ENCODE results near the gene FOXP4.
A peak's percentile ranks its signal among the peaks of the same experiment; 100 is the strongest.

The FOXP4 gene

DNA sequence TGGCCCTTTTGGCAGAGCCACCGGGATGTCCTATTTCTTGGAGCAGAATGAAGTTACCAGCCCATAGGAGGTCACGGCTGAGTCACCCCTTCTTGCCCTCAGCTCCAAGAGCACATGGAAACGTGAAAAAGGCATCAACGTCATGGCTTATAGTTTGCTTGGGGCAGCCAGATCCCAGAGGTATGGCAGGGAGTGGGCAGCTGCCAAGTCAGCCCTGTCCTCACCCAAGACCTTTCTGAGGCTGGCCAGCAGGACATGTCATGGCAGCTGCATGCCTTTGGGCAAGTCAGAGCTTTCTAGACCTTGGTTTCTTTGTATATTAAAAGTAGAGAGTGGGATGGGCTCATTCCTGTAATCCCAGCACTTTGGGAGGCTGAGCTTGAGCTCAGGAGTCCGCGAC is 83.9 kb downstream of the FOXP4 start:
- Mint-ChIP-seq H3K4me1 (peaks cover 70% of the 10 kb centered on the region), H3K27me3 (ENCODE audit: low read depth) (peaks cover 21% of the 10 kb centered on the region), H3K36me3 (ENCODE audit: low read depth) (no peaks in the 10 kb centered on the region), H3K4me3 (no peak overlapping the region), H3K9me3 (peaks cover 3% of the 10 kb centered on the region), H3K27ac (no peak overlapping the region)
- TF ChIP-seq, protein P1, sequence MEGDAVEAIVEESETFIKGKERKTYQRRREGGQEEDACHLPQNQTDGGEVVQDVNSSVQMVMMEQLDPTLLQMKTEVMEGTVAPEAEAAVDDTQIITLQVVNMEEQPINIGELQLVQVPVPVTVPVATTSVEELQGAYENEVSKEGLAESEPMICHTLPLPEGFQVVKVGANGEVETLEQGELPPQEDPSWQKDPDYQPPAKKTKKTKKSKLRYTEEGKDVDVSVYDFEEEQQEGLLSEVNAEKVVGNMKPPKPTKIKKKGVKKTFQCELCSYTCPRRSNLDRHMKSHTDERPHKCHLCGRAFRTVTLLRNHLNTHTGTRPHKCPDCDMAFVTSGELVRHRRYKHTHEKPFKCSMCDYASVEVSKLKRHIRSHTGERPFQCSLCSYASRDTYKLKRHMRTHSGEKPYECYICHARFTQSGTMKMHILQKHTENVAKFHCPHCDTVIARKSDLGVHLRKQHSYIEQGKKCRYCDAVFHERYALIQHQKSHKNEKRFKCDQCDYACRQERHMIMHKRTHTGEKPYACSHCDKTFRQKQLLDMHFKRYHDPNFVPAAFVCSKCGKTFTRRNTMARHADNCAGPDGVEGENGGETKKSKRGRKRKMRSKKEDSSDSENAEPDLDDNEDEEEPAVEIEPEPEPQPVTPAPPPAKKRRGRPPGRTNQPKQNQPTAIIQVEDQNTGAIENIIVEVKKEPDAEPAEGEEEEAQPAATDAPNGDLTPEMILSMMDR (IDR thresholded peaks at IDR 0.05; ENCODE audit: unreplicated experiment in 3 of 3) = no peak

DNA sequence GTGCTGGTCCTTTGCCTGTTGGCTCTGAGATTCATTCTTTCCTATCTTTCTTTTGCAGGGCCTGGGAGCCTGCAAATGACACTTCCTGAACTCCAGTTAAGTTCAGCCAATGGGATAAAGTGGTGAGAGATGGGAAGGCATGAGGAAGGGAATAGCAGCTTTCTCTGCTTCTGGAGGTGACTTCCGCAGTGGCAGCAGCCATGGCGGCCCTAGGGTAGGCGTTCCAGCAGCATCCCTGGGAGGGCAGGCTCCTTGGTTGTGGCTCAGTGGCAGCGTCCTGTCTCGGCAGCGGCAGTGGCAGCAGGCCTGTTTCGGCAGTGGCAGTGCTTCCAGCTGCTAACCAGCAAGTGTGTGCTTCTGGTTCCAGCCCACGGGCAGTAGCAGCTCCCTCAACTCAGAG is 84.8 kb downstream of the FOXP4 start:
- Mint-ChIP-seq H3K4me1 (peaks cover 68% of the 10 kb centered on the region), H3K9me3 (no peaks in the 10 kb centered on the region), H3K4me3 (no peak overlapping the region), H3K36me3 (ENCODE audit: low read depth) (no peaks in the 10 kb centered on the region), H3K27me3 (ENCODE audit: low read depth) (peaks cover 26% of the 10 kb centered on the region), H3K27ac (peak overlapping the region in 1 of 3 experiments; percentile 68)
- TF ChIP-seq, protein P1 (IDR thresholded peaks at IDR 0.05; ENCODE audit: unreplicated experiment in 3 of 3) = no peak

DNA sequence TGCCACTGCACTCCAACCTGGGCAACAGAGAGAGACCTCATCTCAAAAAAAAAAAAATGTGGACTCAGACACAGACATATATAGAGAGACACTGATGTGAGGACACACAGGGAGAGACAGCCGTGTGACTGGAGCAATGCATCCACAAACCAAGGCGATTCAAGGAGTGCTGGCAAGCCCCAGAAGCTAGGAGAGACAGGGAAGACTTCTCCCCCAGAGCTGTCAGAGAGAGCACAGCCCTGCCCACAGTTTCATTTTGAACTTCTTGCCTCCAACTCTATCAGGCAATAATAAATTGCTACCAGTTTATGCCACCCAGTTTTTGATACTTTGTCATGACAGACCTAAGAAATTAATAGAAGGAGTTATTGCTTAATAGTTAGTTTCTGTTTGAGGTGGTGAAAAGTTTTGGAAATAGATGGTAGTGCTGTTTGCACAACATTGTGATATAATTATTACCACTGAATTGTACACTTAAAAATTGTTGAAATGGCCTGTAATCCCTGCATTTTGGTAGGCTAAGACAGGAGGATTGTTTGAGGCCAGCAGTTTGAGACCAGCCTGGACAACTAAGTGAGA is 87.0 kb downstream of the FOXP4 start:
- H3K4me1 Mint-ChIP-seq = peaks cover 57% of the 10 kb centered on the region
- peak overlapping the region in 1 of 3 experiments; percentile 33 for H3K4me3 Mint-ChIP-seq
- TF ChIP-seq, protein P1 (IDR thresholded peaks at IDR 0.05; ENCODE audit: unreplicated experiment in 3 of 3) = no peak
- no peaks in the 10 kb centered on the region for H3K9me3 Mint-ChIP-seq
- H3K27ac Mint-ChIP-seq = peak overlapping the region; percentile 16 to 88 (median 82)
- H3K36me3 Mint-ChIP-seq (ENCODE audit: low read depth) = no peaks in the 10 kb centered on the region
- peaks cover 35% of the 10 kb centered on the region for H3K27me3 Mint-ChIP-seq (ENCODE audit: low read depth)

DNA sequence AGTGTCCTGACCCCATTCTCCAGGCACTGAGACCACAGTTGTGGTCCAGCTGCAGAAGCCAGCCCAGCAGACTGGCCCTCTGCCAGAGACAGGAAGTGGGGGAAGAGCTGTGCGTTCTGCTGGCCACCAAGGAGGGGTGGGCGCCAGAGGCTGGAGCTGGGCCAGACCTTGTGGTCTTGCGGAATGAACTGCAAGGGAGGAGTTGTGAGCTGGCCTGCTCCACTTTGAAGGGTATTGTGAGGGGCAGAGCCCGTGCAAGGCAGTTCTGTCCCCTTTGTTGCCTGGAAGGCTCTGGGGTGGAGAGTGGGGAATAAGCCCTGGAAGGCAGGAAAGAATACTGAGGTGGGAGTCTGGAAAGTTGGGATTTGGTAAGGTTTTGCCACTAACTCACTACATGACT is 88.5 kb downstream of the FOXP4 start:
- H3K9me3 Mint-ChIP-seq = no peaks in the 10 kb centered on the region
- peaks cover 64% of the 10 kb centered on the region for H3K4me1 Mint-ChIP-seq
- TF ChIP-seq, protein P1 (IDR thresholded peaks at IDR 0.05; ENCODE audit: unreplicated experiment in 3 of 3) = no peak
- H3K36me3 Mint-ChIP-seq (ENCODE audit: low read depth) = no peaks in the 10 kb centered on the region
- peaks cover 37% of the 10 kb centered on the region for H3K27me3 Mint-ChIP-seq (ENCODE audit: low read depth)
- peak overlapping the region; percentile 82 to 96 (median 88) for H3K27ac Mint-ChIP-seq
- peak overlapping the region; percentile 66 to 78 (median 72) for H3K4me3 Mint-ChIP-seq

DNA sequence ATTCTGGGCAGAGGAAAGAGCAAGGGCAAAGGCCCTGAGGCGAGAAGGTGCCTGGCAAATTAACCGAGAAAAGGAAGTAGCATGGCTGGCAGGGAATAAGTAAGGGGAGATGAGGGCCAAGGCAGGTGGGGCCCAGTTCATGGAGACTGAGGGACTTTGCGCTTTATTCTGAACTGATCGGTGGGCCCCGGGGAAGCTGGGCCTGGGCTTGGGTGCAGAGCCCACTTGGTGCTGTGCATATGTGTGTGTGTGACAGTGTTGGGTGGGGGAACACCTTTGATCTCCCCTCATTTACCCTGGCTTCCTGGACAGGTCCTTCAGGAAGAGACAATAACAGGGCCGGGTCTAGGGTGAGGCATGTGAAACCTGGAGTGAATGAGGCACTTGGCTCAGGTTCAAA is 89.2 kb downstream of the FOXP4 start:
- no peaks in the 10 kb centered on the region for H3K36me3 Mint-ChIP-seq (ENCODE audit: low read depth)
- H3K4me1 Mint-ChIP-seq = peaks cover 71% of the 10 kb centered on the region
- TF ChIP-seq, protein P1 (IDR thresholded peaks at IDR 0.05; ENCODE audit: unreplicated experiment in 3 of 3) = no peak
- H3K27ac Mint-ChIP-seq = peak overlapping the region; percentile 82 to 96 (median 88)
- H3K27me3 Mint-ChIP-seq (ENCODE audit: low read depth) = peaks cover 38% of the 10 kb centered on the region
- peak overlapping the region; percentile 67 to 78 (median 70) for H3K4me3 Mint-ChIP-seq
- no peaks in the 10 kb centered on the region for H3K9me3 Mint-ChIP-seq

DNA sequence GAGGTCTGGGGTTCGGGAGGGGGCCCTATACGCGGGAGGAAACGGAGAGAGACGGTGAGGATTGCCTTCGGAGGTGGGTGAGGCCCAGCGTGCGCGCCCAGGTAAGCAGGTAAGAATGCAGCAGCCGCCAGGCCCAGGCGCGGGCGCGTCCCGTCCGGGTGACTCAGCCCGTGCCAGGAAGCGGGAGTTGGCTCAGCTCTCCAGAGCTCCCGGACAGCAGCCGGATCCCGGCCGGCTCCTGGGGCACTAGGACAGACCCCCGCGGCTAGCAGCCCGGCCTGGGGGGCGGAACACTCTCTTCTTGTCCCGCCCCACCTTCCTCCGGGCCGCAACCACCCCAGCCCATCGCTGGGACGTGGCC is 90.6 kb downstream of the FOXP4 start:
- Mint-ChIP-seq H3K36me3 (ENCODE audit: low read depth) (peaks cover 9% of the 10 kb centered on the region), H3K27ac (peak overlapping the region; percentile 82 to 97 (median 86)), H3K9me3 (no peaks in the 10 kb centered on the region), H3K27me3 (ENCODE audit: low read depth) (peaks cover 39% of the 10 kb centered on the region), H3K4me3 (peak overlapping the region; percentile 84 to 90 (median 86)), H3K4me1 (peaks cover 73% of the 10 kb centered on the region)
- TF ChIP-seq, protein P1 (IDR thresholded peaks at IDR 0.05; ENCODE audit: unreplicated experiment in 3 of 3) = no peak
